HG02870 (cell line): ENCODE data around the gene KCNN2.

ENCODE experiments used
- ATAC-seq: cut with Tn5 transposase; IDR thresholded peaks from one replicate; pipeline ENCODE4 v1.9.1; 2021; ENCODE audit warnings: mild to moderate bottlenecking, moderate library complexity; ENCODE audit not compliant: unreplicated experiment

The KCNN2 gene

GRCh38 chr5:114477816-114478334, 116.0 kb downstream of the KCNN2 start:
- no peak for ATAC-seq

GRCh38 chr5:114500756-114501155, 138.9 kb downstream of the KCNN2 start:
- ATAC-seq = no peak

GRCh38 chr5:114504560-114504959, 142.7 kb downstream of the KCNN2 start:
- no peak for ATAC-seq

GRCh38 chr5:114524221-114524620, 162.4 kb downstream of the KCNN2 start:
- no peak for ATAC-seq

GRCh38 chr5:114544561-114544960, 182.7 kb downstream of the KCNN2 start:
- no peak for ATAC-seq
